ENCODE measurements around the gene UNC119B.

DNA sequence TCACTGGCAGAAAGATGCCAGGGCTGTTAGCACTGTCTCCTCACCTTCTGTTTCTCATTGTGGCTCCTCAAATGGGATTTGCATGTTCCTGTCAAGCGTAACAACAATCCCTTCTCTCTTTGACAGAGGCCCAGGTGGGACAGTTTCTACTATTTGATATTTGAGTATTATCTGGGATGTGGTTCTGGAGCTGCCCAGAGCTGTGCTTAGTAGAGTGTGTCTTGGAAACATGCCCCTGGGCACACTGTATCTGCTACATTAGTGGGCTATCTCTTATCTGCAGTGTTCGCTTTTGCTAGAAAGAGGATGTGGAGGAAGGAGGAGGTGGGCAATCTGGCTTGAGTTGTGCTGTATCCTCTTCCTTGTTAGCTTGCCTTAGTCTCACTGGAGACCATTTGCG is 11.6 kb downstream of the UNC119B start:
- TF ChIP-seq TAF1 (IDR thresholded peaks at IDR 0.05; ENCODE audit: low read depth) (no peak), EP300 (IDR thresholded peaks at IDR 0.05; ENCODE audit: borderline replicate concordance) (no peak), CREB1 (IDR thresholded peaks at IDR 0.05; ENCODE audit: low read depth) (no peak), RAD21 (IDR thresholded peaks at IDR 0.05; ENCODE audit: low read depth) (no peak), TCF12 (IDR thresholded peaks at IDR 0.05; ENCODE audit: low read depth) (no peak), YY1 (IDR thresholded peaks at IDR 0.05; ENCODE audit: low read depth) (no peak), EGR1 (IDR thresholded peaks at IDR 0.05) (no peak), TEAD4 (IDR thresholded peaks at IDR 0.05) (no peak), FOXM1 (IDR thresholded peaks at IDR 0.05; ENCODE audit: borderline replicate concordance, low read depth) (no peak)
- TF ChIP-seq, protein P1, sequence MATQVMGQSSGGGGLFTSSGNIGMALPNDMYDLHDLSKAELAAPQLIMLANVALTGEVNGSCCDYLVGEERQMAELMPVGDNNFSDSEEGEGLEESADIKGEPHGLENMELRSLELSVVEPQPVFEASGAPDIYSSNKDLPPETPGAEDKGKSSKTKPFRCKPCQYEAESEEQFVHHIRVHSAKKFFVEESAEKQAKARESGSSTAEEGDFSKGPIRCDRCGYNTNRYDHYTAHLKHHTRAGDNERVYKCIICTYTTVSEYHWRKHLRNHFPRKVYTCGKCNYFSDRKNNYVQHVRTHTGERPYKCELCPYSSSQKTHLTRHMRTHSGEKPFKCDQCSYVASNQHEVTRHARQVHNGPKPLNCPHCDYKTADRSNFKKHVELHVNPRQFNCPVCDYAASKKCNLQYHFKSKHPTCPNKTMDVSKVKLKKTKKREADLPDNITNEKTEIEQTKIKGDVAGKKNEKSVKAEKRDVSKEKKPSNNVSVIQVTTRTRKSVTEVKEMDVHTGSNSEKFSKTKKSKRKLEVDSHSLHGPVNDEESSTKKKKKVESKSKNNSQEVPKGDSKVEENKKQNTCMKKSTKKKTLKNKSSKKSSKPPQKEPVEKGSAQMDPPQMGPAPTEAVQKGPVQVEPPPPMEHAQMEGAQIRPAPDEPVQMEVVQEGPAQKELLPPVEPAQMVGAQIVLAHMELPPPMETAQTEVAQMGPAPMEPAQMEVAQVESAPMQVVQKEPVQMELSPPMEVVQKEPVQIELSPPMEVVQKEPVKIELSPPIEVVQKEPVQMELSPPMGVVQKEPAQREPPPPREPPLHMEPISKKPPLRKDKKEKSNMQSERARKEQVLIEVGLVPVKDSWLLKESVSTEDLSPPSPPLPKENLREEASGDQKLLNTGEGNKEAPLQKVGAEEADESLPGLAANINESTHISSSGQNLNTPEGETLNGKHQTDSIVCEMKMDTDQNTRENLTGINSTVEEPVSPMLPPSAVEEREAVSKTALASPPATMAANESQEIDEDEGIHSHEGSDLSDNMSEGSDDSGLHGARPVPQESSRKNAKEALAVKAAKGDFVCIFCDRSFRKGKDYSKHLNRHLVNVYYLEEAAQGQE (IDR thresholded peaks at IDR 0.05; ENCODE audit: low read depth): no peak
- TF ChIP-seq, protein P2, sequence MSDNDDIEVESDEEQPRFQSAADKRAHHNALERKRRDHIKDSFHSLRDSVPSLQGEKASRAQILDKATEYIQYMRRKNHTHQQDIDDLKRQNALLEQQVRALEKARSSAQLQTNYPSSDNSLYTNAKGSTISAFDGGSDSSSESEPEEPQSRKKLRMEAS (IDR thresholded peaks at IDR 0.05): no peak
